HFFc6 (cell line): Measurements from ENCODE around the gene PCAT7. TPM values are rescaled to one million over a fixed set of nuclear protein-coding genes. Genes with fewer than 3 reads are reported as not detected.
"Not testable (repeated sequence)": the region's sequence is repeated elsewhere in the genome, so short reads cannot be mapped to it uniquely, and the experiment has no call there.

ENCODE experiments used
- DNase-seq: peaks from one replicate; pipeline ENCODE4 v3.0.0-alpha.2; 2018
- H3K27ac Mint-ChIP-seq: 2 replicates; pipeline ENCODE4 v1.8.0; 2020; ENCODE audit warnings: mild to moderate bottlenecking, mixed read lengths
- H3K27me3 Mint-ChIP-seq: 2 replicates; pipeline ENCODE4 v1.8.0; 2021; ENCODE audit warnings: mild to moderate bottlenecking, moderate library complexity, mixed read lengths; ENCODE audit not compliant: insufficient read depth
- H3K36me3 Mint-ChIP-seq: 2 replicates; pipeline ENCODE4 v1.8.0; 2021; ENCODE audit warnings: low read depth, mixed read lengths
- H3K4me1 Mint-ChIP-seq: 2 replicates; pipeline ENCODE4 v1.8.0; 2020; ENCODE audit warnings: low read depth, mixed read lengths
- H3K4me3 Mint-ChIP-seq: 2 replicates; pipeline ENCODE4 v1.8.0; 2020; ENCODE audit warnings: mild to moderate bottlenecking, moderate library complexity, mixed read lengths
- H3K9me3 Mint-ChIP-seq: 2 replicates; pipeline ENCODE4 v1.8.0; 2020; ENCODE audit warnings: mild to moderate bottlenecking, mixed read lengths
- CTCF ChIP-seq: fragments of 200-600 bp; sonication (generic); IDR thresholded peaks from 2 replicates; pipeline ENCODE4 v1.5.0; 2021; ENCODE audit warnings: antibody characterized with exemption, mild to moderate bottlenecking
- total RNA-seq, 6 experiments: library from RNA; stranded (reverse); fragmentation: NEBNext Ultra II Directional; extraction: Animal tissue kit (Norgen Biotek cat#: 25700); gene quantifications; 2 replicates in 1 of 6; 3 replicates in 5 of 6; pipeline ENCODE4 v1.2.3, GENCODE V29; 2021

Gene PCAT7
- total RNA-seq, 6 experiments from 2014 or later: not detected

- DNase-seq: no peak
- H3K27ac Mint-ChIP-seq: no peak overlapping the region
- H3K4me3 Mint-ChIP-seq: no peak overlapping the region
- no peaks in the 10 kb centered on the region for H3K36me3 Mint-ChIP-seq
- no peak for TF ChIP-seq CTCF
- H3K4me1 Mint-ChIP-seq: peaks cover 7% of the 10 kb centered on the region
- H3K27me3 Mint-ChIP-seq: peaks cover 3% of the 10 kb centered on the region; the same call in 1 of the 2 replicates
- no peaks in the 10 kb centered on the region for H3K9me3 Mint-ChIP-seq
Measured at GRCh38 chr9:94533155-94533554, 21.7 kb upstream of the PCAT7 start.

GRCh38 chr9:94533601-94534000, 21.3 kb upstream of the PCAT7 start:
- peaks cover 7% of the 10 kb centered on the region for H3K4me1 Mint-ChIP-seq

DNA sequence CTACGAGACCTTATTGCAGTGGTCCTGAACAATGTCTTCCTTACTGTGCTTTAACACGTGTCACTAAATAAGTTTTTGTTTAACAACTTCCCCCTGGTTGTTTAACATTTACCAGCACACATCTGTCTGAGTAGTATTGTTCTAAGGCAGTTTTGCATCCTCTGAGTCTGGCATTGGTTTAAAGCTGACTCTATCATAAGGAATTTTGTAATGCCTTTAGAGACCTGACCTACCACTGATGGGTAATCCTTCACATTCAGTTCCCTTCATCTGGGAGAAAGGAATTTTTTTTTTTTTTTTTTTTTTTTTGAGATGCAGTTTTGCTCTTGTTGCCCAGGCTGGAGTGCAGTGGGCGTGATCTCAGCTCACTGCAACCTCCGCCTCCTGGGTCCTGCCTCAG, 20.0 kb upstream of the PCAT7 start:
- H3K4me1 Mint-ChIP-seq: peaks cover 7% of the 10 kb centered on the region
- no peak for TF ChIP-seq CTCF
- peak; percentile 9 for DNase-seq
- no peaks in the 10 kb centered on the region for H3K36me3 Mint-ChIP-seq
- H3K27me3 Mint-ChIP-seq: peaks cover 3% of the 10 kb centered on the region; the same call in 1 of the 2 replicates
- no peaks in the 10 kb centered on the region for H3K9me3 Mint-ChIP-seq
- no peak overlapping the region for H3K27ac Mint-ChIP-seq
- no peak overlapping the region for H3K4me3 Mint-ChIP-seq

More at GRCh38 chr9:94533601-94534000, 21.3 kb upstream of the PCAT7 start:
- no peaks in the 10 kb centered on the region for H3K36me3 Mint-ChIP-seq
- peaks cover 3% of the 10 kb centered on the region; the same call in 1 of the 2 replicates for H3K27me3 Mint-ChIP-seq
- no peak for DNase-seq
- no peak for TF ChIP-seq CTCF
- no peaks in the 10 kb centered on the region for H3K9me3 Mint-ChIP-seq
- no peak overlapping the region for H3K4me3 Mint-ChIP-seq
- H3K27ac Mint-ChIP-seq: no peak overlapping the region

GRCh38 chr9:94538908-94539307, 16.0 kb upstream of the PCAT7 start:
- Mint-ChIP-seq H3K4me3 (no peak overlapping the region), H3K4me1 (peaks cover 7% of the 10 kb centered on the region), H3K27ac (no peak overlapping the region), H3K36me3 (no peaks in the 10 kb centered on the region), H3K27me3 (peaks cover 21% of the 10 kb centered on the region), H3K9me3 (no peaks in the 10 kb centered on the region)
- no peak for TF ChIP-seq CTCF
- DNase-seq: no peak

DNA sequence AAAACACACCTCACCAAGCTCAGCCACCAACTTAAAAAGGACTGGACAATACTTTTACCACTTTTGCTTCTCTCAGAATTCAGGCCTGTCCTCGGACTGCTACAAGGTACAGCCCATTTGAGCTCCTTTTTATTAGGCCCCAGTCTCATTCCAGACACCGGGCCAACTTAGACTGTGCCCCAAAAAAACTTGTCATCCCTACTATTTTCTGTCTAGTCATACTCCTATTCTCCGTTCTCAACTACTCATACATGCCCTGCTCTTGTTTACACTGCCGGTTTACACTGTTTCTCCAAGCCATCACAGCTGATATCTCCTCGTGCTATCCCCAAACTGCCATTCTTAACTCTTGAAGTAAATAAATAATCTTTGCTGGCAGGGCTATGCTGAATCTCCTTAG, 10.5 kb upstream of the PCAT7 start:
- H3K9me3 Mint-ChIP-seq, H3K4me1 Mint-ChIP-seq, H3K4me3 Mint-ChIP-seq, H3K36me3 Mint-ChIP-seq, DNase-seq, H3K27ac Mint-ChIP-seq: not testable (repeated sequence)
- peaks cover 31% of the 10 kb centered on the region for H3K27me3 Mint-ChIP-seq

GRCh38 chr9:94545940-94546339, 8.9 kb upstream of the PCAT7 start:
- Mint-ChIP-seq H3K4me1 (no peaks in the 10 kb centered on the region), H3K27ac (no peak overlapping the region), H3K36me3 (no peaks in the 10 kb centered on the region), H3K9me3 (no peaks in the 10 kb centered on the region), H3K27me3 (peaks cover 26% of the 10 kb centered on the region), H3K4me3 (no peak overlapping the region)
- no peak for TF ChIP-seq CTCF
- no peak for DNase-seq
